Nephron progenitor cell (in vitro differentiated cells): ENCODE measurements around the gene LRRC45.

Source experiments
- DNase-seq: peaks from one replicate; pipeline ENCODE4 v3.0.0; 2021
- H3K27ac Mint-ChIP-seq: 2 replicates; pipeline ENCODE4 v1.8.0; 2021; ENCODE audit warnings: mild to moderate bottlenecking, moderate library complexity, mixed read lengths
- H3K27me3 Mint-ChIP-seq: 2 replicates; pipeline ENCODE4 v1.8.0; 2021; ENCODE audit warnings: mild to moderate bottlenecking, low read depth, mixed read lengths; ENCODE audit not compliant: poor library complexity
- H3K36me3 Mint-ChIP-seq: 2 replicates; pipeline ENCODE4 v1.8.0; 2021; ENCODE audit warnings: low read depth, mixed read lengths
- H3K4me1 Mint-ChIP-seq: 2 replicates; pipeline ENCODE4 v1.8.0; 2021; ENCODE audit warnings: mixed read lengths
- H3K4me3 Mint-ChIP-seq: 2 replicates; pipeline ENCODE4 v1.8.0; 2021; ENCODE audit warnings: mild to moderate bottlenecking, moderate library complexity, mixed read lengths
- H3K9me3 Mint-ChIP-seq: 2 replicates; pipeline ENCODE4 v1.8.0; 2021; ENCODE audit warnings: mild to moderate bottlenecking, moderate library complexity, mixed read lengths
- TF ChIP-seq, protein P1 (sequence below): fragments of 200-600 bp; sonication (generic); IDR thresholded peaks from 2 replicates; pipeline ENCODE4 v1.5.0; 2021; ENCODE audit warnings: antibody characterized with exemption

Gene LRRC45

DNA sequence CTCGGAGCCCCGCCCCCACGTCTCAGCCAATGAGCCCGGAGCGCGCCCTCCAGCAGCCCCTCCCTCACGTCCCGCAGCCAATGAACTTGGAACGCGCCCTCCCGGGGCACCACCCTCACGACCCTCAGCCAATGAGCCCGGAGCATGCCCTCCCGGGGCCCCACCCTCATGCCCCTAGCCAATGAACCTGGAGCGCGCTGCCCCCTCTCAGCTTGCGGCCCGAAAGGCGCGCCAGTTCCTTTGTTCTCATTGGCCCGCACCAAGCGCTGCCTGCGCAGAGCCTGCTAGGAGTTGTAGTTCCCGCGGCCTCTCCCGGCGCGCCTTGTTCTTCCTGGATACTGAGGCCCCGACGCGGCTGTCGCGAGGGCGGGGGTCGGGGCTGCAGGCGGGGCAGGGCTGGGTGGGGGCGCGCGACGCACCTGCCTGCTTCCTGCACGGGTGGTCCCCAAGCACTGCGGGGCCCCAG, at the start of gene LRRC45:
LRRC45 (plus strand) TSS at position 325 of the 466 bp plus-strand sequence. CDS start 339 bp downstream, outside the sequence.
- H3K9me3 Mint-ChIP-seq, result no peaks in the 10 kb centered on the region
- no peaks in the 10 kb centered on the region for H3K27me3 Mint-ChIP-seq
- H3K36me3 Mint-ChIP-seq, result no peaks in the 10 kb centered on the region
- H3K4me3 Mint-ChIP-seq, result peak within 1 kb of the TSS; percentile 82
- H3K4me1 Mint-ChIP-seq, result peaks cover 31% of the 10 kb centered on the region
- TF ChIP-seq, protein P1, sequence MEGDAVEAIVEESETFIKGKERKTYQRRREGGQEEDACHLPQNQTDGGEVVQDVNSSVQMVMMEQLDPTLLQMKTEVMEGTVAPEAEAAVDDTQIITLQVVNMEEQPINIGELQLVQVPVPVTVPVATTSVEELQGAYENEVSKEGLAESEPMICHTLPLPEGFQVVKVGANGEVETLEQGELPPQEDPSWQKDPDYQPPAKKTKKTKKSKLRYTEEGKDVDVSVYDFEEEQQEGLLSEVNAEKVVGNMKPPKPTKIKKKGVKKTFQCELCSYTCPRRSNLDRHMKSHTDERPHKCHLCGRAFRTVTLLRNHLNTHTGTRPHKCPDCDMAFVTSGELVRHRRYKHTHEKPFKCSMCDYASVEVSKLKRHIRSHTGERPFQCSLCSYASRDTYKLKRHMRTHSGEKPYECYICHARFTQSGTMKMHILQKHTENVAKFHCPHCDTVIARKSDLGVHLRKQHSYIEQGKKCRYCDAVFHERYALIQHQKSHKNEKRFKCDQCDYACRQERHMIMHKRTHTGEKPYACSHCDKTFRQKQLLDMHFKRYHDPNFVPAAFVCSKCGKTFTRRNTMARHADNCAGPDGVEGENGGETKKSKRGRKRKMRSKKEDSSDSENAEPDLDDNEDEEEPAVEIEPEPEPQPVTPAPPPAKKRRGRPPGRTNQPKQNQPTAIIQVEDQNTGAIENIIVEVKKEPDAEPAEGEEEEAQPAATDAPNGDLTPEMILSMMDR, result no peak
- H3K27ac Mint-ChIP-seq, result no peak within 1 kb of the TSS
- DNase-seq, result peak; percentile 100

DNA sequence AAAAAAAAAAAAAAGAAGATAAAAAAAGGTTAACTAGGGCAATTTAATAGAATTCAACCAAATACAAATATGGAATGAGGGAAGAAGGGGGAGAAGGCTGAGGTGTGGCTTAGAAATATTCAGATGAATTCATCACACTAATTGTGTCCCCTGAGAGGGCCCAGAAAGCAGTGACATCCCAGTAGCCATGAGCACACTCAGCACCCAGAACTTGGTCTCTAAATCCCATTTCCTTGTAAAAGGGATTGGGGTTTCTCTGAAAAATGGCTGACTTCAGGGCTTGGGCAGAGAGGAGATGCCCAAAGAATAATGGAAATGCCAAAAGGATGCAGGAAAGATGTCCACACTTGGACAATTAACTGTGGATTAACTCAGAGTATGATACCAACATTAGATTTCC, 49.7 kb upstream of the LRRC45 start:
- TF ChIP-seq, protein P1, result no peak
- Mint-ChIP-seq H3K36me3 (peaks cover 15% of the 10 kb centered on the region), H3K27me3 (peaks cover 17% of the 10 kb centered on the region), H3K4me1 (peaks cover 25% of the 10 kb centered on the region), H3K4me3 (no peak overlapping the region), H3K27ac (no peak overlapping the region), H3K9me3 (peaks cover 30% of the 10 kb centered on the region)
- no peak for DNase-seq

DNA sequence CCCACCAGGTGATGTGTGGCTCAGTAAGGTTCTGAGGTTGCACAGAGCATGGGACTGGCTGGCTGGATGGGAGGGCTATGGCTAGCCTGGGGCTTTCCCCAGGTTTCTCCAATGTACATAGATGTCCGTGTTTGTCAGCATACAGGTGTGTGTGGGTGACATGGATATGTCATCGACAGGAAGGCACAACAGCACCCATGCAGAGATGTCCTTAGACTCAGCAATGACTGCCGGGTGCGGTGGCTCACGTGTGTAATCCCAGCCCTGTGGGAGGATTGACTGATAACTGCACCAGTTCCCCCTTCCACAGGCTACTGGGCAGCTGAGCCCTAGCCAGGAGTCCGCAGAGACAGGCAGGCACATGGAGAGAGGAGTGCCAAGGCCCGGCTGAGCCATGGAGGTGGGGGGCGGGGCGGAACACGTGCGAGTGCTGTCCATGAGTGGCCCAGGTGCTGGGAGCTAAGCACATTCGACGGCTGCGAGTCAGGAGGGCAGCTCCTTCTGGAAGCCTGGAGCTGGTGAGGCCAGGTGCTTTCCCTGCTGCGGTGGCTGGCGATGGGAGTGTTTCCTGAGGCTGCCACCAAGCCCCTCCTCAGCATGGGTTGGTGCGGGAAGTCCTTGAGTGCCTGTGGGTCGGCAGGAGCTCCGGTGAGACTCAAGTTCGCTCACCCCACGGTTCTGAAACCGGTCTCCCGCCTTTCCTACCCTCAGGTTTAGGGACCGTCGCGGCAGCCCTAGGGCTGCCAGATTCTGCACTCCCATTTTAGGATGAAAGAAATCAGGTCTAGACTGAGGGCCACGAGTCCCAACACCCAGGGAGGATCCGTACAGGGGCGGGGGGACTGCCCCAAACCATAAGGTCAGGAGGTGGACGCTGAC, 46.5 kb upstream of the LRRC45 start:
- peaks cover 31% of the 10 kb centered on the region for H3K4me1 Mint-ChIP-seq
- peaks cover 28% of the 10 kb centered on the region for H3K9me3 Mint-ChIP-seq
- H3K27me3 Mint-ChIP-seq, result peaks cover 11% of the 10 kb centered on the region
- H3K36me3 Mint-ChIP-seq, result peaks cover 28% of the 10 kb centered on the region
- peak overlapping the region; percentile 51 for H3K27ac Mint-ChIP-seq
- H3K4me3 Mint-ChIP-seq, result peak overlapping the region; percentile 91
- DNase-seq, result no peak
- TF ChIP-seq, protein P1, result no peak

DNA sequence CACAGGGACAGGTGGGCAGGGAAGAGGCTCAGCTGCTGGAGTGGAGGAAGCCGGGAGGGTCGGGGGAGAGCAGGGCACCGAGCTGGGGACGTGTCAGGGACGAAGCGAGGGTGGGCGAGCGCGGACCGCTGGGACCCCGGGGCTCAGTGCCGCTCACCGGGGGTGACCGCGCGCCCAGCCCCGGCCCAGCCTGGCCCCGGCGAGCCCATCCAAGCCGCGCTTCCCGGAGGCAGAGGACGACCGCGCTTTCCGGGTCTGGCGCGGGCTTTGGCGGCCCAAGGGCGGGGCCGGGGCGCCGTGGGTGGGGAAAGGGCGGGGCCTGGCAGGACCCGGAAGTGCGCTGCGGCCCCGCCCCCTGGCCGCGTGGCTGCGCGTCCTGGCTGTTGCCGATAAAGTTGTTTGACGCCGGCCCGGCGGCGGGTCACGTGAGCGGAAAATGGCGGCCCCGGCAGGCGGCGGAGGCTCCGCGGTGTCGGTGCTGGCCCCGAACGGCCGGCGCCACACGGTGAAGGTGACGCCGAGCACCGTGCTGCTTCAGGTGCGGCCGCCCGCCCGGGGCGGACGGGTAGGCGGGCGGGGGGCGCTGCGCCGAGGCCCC, 45.8 kb upstream of the LRRC45 start, which contains the start of gene ASPSCR1:
ASPSCR1 (plus strand) TSS at position 419 of the 598 bp plus-strand sequence; CDS start at position 437, 18 bp downstream.
- Mint-ChIP-seq H3K4me1 (peaks cover 33% of the 10 kb centered on the region), H3K9me3 (peaks cover 23% of the 10 kb centered on the region), H3K27ac (peak within 1 kb of the TSS; percentile 51), H3K4me3 (peak within 1 kb of the TSS; percentile 91), H3K27me3 (peaks cover 11% of the 10 kb centered on the region), H3K36me3 (peaks cover 25% of the 10 kb centered on the region)
- TF ChIP-seq, protein P1, result no peak
- DNase-seq, result peak; percentile 95

DNA sequence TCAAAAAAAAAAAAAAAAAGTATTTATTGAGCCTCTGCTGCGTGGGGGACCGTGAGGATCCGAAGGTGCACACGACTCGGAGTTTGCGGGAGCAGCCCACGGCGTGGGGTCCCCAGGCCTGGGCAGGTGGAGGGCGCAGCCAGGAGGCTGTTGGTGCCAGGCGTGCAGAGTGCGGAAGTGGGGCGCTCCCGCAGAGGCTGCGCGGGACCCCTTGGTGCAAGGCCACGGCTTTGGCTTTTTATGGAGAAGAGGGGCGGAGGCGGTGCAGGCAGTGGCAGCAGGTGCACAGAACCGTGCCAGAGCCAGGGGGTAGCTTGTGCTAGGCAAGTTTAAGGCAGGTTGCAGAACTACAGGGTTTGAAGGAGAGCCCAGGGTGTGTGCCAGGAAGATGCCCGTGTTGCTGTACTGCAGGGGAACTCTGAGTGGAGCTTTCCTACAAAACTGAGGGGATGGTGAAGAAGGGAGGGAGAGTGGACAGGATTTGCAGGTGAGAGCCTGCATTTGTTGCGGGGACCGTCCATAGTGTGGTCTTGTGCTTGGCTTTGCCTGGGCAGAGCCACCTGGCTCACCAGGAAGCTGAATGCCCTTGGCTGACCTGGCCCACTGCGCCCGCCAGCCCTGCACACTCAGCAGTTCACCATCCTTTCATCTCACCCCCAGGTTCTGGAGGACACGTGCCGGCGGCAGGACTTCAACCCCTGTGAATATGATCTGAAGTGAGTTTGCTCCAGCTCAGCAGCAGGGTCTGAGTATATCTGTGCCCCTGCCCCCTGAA, 44.4 kb upstream of the LRRC45 start:
- DNase-seq, result no peak
- H3K4me3 Mint-ChIP-seq, result peak overlapping the region; percentile 77
- H3K27ac Mint-ChIP-seq, result peak overlapping the region; percentile 45
- peaks cover 21% of the 10 kb centered on the region for H3K36me3 Mint-ChIP-seq
- TF ChIP-seq, protein P1, result no peak
- peaks cover 11% of the 10 kb centered on the region for H3K27me3 Mint-ChIP-seq
- H3K9me3 Mint-ChIP-seq, result peaks cover 13% of the 10 kb centered on the region
- H3K4me1 Mint-ChIP-seq, result peaks cover 39% of the 10 kb centered on the region
